ENCODE measurements around the gene VWF. TPM values are rescaled to one million over a fixed set of nuclear protein-coding genes. Genes with fewer than 3 reads are reported as not detected.

Gene VWF
- total RNA-seq, 2 donors from 2014 or later, result 248 to 476 TPM

GRCh38 chr12:6068227-6068626 is 56.2 kb downstream of the VWF start:
- TF ChIP-seq, protein P1, sequence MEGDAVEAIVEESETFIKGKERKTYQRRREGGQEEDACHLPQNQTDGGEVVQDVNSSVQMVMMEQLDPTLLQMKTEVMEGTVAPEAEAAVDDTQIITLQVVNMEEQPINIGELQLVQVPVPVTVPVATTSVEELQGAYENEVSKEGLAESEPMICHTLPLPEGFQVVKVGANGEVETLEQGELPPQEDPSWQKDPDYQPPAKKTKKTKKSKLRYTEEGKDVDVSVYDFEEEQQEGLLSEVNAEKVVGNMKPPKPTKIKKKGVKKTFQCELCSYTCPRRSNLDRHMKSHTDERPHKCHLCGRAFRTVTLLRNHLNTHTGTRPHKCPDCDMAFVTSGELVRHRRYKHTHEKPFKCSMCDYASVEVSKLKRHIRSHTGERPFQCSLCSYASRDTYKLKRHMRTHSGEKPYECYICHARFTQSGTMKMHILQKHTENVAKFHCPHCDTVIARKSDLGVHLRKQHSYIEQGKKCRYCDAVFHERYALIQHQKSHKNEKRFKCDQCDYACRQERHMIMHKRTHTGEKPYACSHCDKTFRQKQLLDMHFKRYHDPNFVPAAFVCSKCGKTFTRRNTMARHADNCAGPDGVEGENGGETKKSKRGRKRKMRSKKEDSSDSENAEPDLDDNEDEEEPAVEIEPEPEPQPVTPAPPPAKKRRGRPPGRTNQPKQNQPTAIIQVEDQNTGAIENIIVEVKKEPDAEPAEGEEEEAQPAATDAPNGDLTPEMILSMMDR (conservative IDR thresholded peaks at IDR 0.05), result no peak
- Mint-ChIP-seq H3K9me3 (no peaks in the 10 kb centered on the region), H3K27ac (no peak overlapping the region), H3K4me3 (no peak overlapping the region), H3K27me3 (ENCODE audit: insufficient read depth) (no peaks in the 10 kb centered on the region), H3K36me3 (ENCODE audit: low read depth) (peaks cover 90% of the 10 kb centered on the region), H3K4me1 (peaks cover 20% of the 10 kb centered on the region)
- Histone ChIP-seq H3K4me1 (ENCODE audit: control insufficient read depth, insufficient read depth, low read length) (no peaks in the 10 kb centered on the region), H3K9me3 (ENCODE audit: control insufficient read depth, low read length) (no peaks in the 10 kb centered on the region), H3K27me3 (ENCODE audit: control insufficient read depth, insufficient read depth, low read length, poor library complexity, severe bottlenecking) (no peaks in the 10 kb centered on the region), H3K36me3 (ENCODE audit: control insufficient read depth, insufficient read depth, low read length) (peaks cover 48% of the 10 kb centered on the region), H3K4me3 (ENCODE audit: low read length) (no peak overlapping the region), H3K9ac (ENCODE audit: extremely low read depth, low read length, poor library complexity, severe bottlenecking) (no peak overlapping the region), H3K27ac (ENCODE audit: low read depth, low read length) (no peak overlapping the region)
- WGBS, 2 experiments (ENCODE audit: insufficient coverage in 1 of 2, insufficient read length in 1 of 2), result 95 to 97% methylated on average over 7 to 9 of the region's 9 CpGs
- no peak for DNase-seq

DNA sequence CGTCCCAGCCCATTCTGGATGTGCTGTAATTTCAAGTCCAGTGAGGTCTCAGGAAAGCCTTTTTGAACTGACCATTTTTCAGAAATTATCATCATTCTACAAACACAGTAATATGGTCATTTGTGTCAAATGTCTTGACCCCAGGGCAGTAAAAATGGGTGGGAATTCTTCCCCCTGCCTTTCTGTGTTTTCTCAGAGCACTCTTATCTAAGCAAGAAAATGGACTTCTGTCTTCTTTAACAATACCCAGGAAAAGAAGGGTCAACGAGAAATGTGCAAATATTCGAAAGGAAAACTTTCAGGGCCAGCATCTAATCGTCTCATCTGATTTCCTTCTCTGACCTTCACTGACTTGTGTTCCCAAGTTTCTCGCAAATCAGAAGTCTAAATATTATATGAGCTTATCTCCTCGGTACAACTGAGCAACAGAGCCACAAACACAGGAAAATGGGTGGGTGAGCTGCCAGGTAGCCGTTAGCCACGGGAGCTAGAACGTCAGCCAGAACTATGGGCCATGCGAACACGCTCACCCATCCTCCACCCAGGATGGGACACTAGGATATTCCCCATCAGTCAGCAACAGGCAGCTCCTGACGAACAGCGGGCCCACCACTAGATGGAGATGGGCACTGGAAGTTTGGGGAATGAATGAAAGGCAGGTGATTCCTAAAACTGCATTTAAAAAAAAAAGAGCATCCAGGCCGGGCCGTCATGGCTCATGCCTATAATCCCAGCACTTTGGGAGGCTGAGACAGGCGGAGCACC is 57.1 kb downstream of the VWF start:
- Histone ChIP-seq H3K9me3 (ENCODE audit: control insufficient read depth, low read length) (no peaks in the 10 kb centered on the region), H3K36me3 (ENCODE audit: control insufficient read depth, insufficient read depth, low read length) (peaks cover 52% of the 10 kb centered on the region), H3K4me3 (ENCODE audit: low read length) (no peak overlapping the region), H3K27ac (ENCODE audit: low read depth, low read length) (no peak overlapping the region), H3K4me1 (ENCODE audit: control insufficient read depth, insufficient read depth, low read length) (no peaks in the 10 kb centered on the region), H3K27me3 (ENCODE audit: control insufficient read depth, insufficient read depth, low read length, poor library complexity, severe bottlenecking) (no peaks in the 10 kb centered on the region), H3K9ac (ENCODE audit: extremely low read depth, low read length, poor library complexity, severe bottlenecking) (no peak overlapping the region)
- WGBS, 2 experiments (ENCODE audit: insufficient coverage in 1 of 2, insufficient read length in 1 of 2), result 80% methylated on average over 12 to 16 of the region's 16 CpGs
- Mint-ChIP-seq H3K36me3 (ENCODE audit: low read depth) (peaks cover 92% of the 10 kb centered on the region), H3K27ac (no peak overlapping the region), H3K27me3 (ENCODE audit: insufficient read depth) (no peaks in the 10 kb centered on the region), H3K9me3 (no peaks in the 10 kb centered on the region), H3K4me1 (peaks cover 18% of the 10 kb centered on the region), H3K4me3 (no peak overlapping the region)
- peak; percentile 94 for DNase-seq
- TF ChIP-seq, protein P1 (conservative IDR thresholded peaks at IDR 0.05), result peak; percentile 90

DNA sequence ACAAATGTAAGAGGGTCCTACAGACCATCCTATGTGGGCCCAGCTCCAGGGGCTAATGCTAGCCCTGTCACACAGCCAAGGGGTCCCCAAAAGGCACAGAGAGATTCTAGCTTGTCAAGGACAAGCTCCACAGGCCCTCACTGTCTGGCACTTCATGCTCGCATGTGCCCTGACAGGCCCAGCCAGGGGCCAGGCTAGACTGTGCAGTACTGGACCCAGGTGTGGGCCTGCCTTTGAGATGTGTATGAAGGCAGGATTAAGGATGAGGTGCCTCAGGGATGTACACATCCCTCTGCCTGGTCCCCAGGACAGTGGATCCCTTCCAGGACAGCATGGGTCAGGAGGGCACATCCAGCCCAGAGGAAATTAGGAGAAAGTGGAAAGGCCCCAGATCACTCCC is 57.8 kb downstream of the VWF start:
- H3K27ac ChIP-seq (ENCODE audit: low read depth, low read length), result no peak overlapping the region
- H3K36me3 Mint-ChIP-seq (ENCODE audit: low read depth), result peaks cover 90% of the 10 kb centered on the region

More for the DNA sequence above, 57.8 kb downstream of the VWF start:
- Mint-ChIP-seq H3K9me3 (no peaks in the 10 kb centered on the region), H3K4me3 (no peak overlapping the region), H3K27ac (no peak overlapping the region), H3K4me1 (peaks cover 12% of the 10 kb centered on the region), H3K27me3 (ENCODE audit: insufficient read depth) (no peaks in the 10 kb centered on the region)
- 89 to 100% methylated on average over 1 of the region's 1 CpG for WGBS, 2 experiments (ENCODE audit: insufficient coverage in 1 of 2, insufficient read length in 1 of 2)
- peaks cover 55% of the 10 kb centered on the region for H3K36me3 ChIP-seq (ENCODE audit: control insufficient read depth, insufficient read depth, low read length)
- DNase-seq, result no peak
- TF ChIP-seq, protein P1 (conservative IDR thresholded peaks at IDR 0.05), result no peak
- no peaks in the 10 kb centered on the region for H3K27me3 ChIP-seq (ENCODE audit: control insufficient read depth, insufficient read depth, low read length, poor library complexity, severe bottlenecking)
- H3K4me1 ChIP-seq (ENCODE audit: control insufficient read depth, insufficient read depth, low read length), result no peaks in the 10 kb centered on the region
- no peaks in the 10 kb centered on the region for H3K9me3 ChIP-seq (ENCODE audit: control insufficient read depth, low read length)
- no peak overlapping the region for H3K4me3 ChIP-seq (ENCODE audit: low read length)
- H3K9ac ChIP-seq (ENCODE audit: extremely low read depth, low read length, poor library complexity, severe bottlenecking), result no peak overlapping the region
